ENCODE results near the gene SPTB.

Gene SPTB

GRCh38 chr14:64879635-64880220, at the start of gene SPTB:
TSS of gene SPTB (minus strand) at chr14:64879907. CDS start at chr14:64823094, 56,813 bp downstream.
- peak within 1 kb of the TSS; percentile 33 for H3K4me3 ChIP-seq (ENCODE audit: low read length)
- DNase-seq (ENCODE audit: low read depth) = no peak
- TF ChIP-seq, protein P1, sequence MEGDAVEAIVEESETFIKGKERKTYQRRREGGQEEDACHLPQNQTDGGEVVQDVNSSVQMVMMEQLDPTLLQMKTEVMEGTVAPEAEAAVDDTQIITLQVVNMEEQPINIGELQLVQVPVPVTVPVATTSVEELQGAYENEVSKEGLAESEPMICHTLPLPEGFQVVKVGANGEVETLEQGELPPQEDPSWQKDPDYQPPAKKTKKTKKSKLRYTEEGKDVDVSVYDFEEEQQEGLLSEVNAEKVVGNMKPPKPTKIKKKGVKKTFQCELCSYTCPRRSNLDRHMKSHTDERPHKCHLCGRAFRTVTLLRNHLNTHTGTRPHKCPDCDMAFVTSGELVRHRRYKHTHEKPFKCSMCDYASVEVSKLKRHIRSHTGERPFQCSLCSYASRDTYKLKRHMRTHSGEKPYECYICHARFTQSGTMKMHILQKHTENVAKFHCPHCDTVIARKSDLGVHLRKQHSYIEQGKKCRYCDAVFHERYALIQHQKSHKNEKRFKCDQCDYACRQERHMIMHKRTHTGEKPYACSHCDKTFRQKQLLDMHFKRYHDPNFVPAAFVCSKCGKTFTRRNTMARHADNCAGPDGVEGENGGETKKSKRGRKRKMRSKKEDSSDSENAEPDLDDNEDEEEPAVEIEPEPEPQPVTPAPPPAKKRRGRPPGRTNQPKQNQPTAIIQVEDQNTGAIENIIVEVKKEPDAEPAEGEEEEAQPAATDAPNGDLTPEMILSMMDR (conservative IDR thresholded peaks at IDR 0.05; ENCODE audit: low read length) = no peak

DNA sequence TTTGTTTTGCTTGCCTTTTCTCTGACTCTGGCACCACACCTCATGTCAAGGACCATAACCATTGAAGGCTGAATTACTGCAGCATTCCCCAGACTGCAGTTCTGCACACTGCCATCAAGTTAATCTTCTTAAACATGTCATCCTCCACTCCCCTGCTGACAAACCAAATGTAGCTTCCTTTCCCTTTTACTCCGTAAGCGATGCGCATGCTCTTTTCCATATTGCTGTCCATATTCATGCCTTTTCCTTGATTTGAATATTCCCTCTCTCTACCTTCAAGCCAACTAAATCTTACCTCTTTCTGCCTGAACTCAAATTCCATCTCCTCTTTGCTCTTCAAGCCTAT, 49.3 kb upstream of the SPTB start:
- TF ChIP-seq, protein P1 (conservative IDR thresholded peaks at IDR 0.05; ENCODE audit: low read length) = no peak
- DNase-seq (ENCODE audit: low read depth) = no peak
- H3K4me3 ChIP-seq (ENCODE audit: low read length) = no peak overlapping the region

GRCh38 chr14:64928239-64929013, 48.7 kb upstream of the SPTB start:
- no peak overlapping the region for H3K4me3 ChIP-seq (ENCODE audit: low read length)
- DNase-seq (ENCODE audit: low read depth) = no peak
- TF ChIP-seq, protein P1 (conservative IDR thresholded peaks at IDR 0.05; ENCODE audit: low read length) = no peak

DNA sequence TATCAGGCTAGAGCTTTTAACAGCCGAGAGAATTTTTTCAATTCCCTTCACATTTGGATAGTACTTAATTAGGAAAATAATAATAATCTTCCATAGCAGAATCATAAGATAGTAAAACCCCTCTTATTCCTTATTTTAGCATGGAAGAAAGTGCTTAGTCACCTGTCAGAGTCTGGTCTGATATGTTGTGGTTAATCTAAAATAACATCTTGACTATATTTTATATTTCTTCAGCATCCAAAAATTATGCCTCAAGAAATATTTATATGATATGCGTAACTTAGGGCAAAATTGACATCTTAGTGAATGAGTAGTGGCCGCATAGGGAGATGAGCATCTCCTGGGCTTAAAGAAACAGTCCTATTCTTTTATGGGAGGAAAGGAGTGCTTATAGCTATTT, 47.3 kb upstream of the SPTB start:
- DNase-seq (ENCODE audit: low read depth) = no peak
- TF ChIP-seq, protein P1 (conservative IDR thresholded peaks at IDR 0.05; ENCODE audit: low read length) = no peak
- no peak overlapping the region for H3K4me3 ChIP-seq (ENCODE audit: low read length)

DNA sequence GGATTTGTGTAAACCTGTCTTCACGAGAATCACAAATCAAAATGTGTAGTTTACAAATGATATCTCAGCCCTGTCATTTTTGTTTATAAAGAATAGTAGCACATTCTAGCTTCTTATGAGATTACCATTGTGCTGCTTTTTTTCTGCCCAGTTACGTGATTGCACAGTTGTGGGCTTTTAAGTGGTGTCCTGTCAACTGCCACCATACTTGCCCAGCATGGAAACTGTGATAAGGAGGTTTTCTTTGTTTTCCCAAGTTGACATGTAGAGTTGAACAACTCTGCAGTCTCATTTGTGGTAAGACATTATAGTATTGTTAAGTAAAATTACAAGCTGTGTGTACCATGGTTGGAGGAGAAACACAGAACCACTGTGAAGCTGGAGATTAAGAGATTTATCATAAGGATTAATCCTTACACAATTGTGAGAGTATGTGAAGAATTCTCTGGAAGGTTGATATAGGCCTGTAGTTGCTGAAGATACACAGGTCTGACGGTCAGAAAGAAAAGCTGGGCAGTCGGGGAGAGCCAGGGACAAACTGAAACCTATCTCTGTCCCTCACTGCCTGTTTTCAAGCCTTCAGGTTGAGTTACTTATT, 46.8 kb upstream of the SPTB start:
- no peak for DNase-seq (ENCODE audit: low read depth)
- TF ChIP-seq, protein P1 (conservative IDR thresholded peaks at IDR 0.05; ENCODE audit: low read length) = no peak
- no peak overlapping the region for H3K4me3 ChIP-seq (ENCODE audit: low read length)

GRCh38 chr14:64923015-64923414, 43.3 kb upstream of the SPTB start:
- H3K4me3 ChIP-seq (ENCODE audit: low read length) = no peak overlapping the region
- DNase-seq (ENCODE audit: low read depth) = no peak
- TF ChIP-seq, protein P1 (conservative IDR thresholded peaks at IDR 0.05; ENCODE audit: low read length) = no peak

DNA sequence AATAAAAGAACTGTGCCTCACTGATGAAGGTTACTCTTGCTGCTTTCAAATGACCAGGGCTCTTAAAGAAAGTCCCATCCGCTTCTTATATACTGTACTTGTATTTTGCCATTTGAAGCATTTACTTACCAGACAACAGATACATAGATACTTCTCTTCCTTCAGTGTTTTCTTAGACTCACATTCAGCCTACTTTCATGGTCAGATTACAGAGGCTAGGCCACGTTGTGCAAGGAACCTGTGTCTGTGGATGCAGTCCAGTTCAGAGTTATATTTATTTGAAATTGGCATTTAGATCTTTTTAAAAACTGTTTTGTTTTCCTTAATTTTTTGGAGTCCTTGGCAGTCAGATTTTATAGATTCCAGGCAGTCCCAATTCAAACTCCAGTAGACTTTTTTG, 40.8 kb upstream of the SPTB start:
- TF ChIP-seq, protein P1 (conservative IDR thresholded peaks at IDR 0.05; ENCODE audit: low read length) = no peak
- DNase-seq (ENCODE audit: low read depth) = no peak
- H3K4me3 ChIP-seq (ENCODE audit: low read length) = no peak overlapping the region
